ENCODE results near the gene STAB2.

DNA sequence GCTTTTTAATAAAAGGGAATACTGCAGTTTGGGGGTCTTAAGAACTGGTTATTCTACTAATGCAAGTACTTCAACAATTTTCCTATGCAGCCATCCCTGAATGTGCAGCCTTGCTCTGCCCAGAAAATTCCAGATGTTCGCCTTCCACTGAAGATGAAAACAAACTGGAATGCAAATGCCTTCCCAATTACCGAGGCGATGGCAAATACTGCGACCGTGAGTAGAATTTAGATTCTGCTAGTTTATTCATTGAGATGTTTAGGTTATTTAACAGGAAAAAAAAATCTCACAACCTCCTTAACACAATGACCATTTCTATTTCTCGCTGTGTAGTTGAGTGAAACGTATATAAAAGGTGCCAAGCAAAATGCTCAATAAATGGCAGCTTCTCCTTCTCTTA is 49.9 kb downstream of the STAB2 start:
- TF ChIP-seq EZH2 (IDR thresholded peaks at IDR 0.05; ENCODE audit: borderline replicate concordance, low read length) = no peak
- TF ChIP-seq, protein P1, sequence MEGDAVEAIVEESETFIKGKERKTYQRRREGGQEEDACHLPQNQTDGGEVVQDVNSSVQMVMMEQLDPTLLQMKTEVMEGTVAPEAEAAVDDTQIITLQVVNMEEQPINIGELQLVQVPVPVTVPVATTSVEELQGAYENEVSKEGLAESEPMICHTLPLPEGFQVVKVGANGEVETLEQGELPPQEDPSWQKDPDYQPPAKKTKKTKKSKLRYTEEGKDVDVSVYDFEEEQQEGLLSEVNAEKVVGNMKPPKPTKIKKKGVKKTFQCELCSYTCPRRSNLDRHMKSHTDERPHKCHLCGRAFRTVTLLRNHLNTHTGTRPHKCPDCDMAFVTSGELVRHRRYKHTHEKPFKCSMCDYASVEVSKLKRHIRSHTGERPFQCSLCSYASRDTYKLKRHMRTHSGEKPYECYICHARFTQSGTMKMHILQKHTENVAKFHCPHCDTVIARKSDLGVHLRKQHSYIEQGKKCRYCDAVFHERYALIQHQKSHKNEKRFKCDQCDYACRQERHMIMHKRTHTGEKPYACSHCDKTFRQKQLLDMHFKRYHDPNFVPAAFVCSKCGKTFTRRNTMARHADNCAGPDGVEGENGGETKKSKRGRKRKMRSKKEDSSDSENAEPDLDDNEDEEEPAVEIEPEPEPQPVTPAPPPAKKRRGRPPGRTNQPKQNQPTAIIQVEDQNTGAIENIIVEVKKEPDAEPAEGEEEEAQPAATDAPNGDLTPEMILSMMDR (IDR thresholded peaks at IDR 0.05; ENCODE audit: low read length) = no peak
